OCI-LY1 (cell line): ENCODE measurements around the gene SLC39A5.

ENCODE experiments used
- H2AFZ ChIP-seq: fragments of 200-600 bp; sonication (generic), shearing (Covaris generic); 2 replicates; pipeline ENCODE4 v1.6.0; 2014; ENCODE audit warnings: antibody characterized with exemption, mild to moderate bottlenecking, low read length
- H3F3A ChIP-seq: fragments of 200-600 bp; sonication (generic), shearing (Covaris generic); 2 replicates; pipeline ENCODE4 v1.6.0; 2014; ENCODE audit warnings: mild to moderate bottlenecking, antibody characterized with exemption, low read length, moderate library complexity; ENCODE audit not compliant: insufficient read depth
- H3K27ac ChIP-seq: fragments of 200-600 bp; sonication (generic); 2 replicates; pipeline ENCODE4 v1.5.1; 2014; ENCODE audit warnings: low read length, mixed run types, mild to moderate bottlenecking, low read depth; ENCODE audit not compliant: poor library complexity, severe bottlenecking
- H3K27me3 ChIP-seq: fragments of 200-600 bp; sonication (generic); 2 replicates; pipeline ENCODE4 v1.6.0; 2014; ENCODE audit warnings: antibody characterized with exemption, mild to moderate bottlenecking, low read length, moderate library complexity; ENCODE audit not compliant: insufficient read depth
- H3K36me3 ChIP-seq: fragments of 200-600 bp; sonication (generic); 2 replicates; pipeline ENCODE4 v1.6.1; 2014; ENCODE audit warnings: mild to moderate bottlenecking, antibody characterized with exemption, low read length, moderate library complexity, mixed read lengths; ENCODE audit not compliant: insufficient read depth
- H3K4me1 ChIP-seq: fragments of 200-600 bp; sonication (generic); 2 replicates; pipeline ENCODE4 v1.5.1; 2014; ENCODE audit warnings: mild to moderate bottlenecking, low read length, moderate library complexity; ENCODE audit not compliant: insufficient read depth, severe bottlenecking
- H3K4me2 ChIP-seq: fragments of 200-600 bp; sonication (generic), shearing (Covaris generic); 2 replicates; pipeline ENCODE4 v1.6.1; 2014; ENCODE audit warnings: low read length
- H3K4me3 ChIP-seq: fragments of 200-600 bp; sonication (generic); 2 replicates; pipeline ENCODE4 v1.5.1; 2014; ENCODE audit warnings: low read length, low read depth, mild to moderate bottlenecking, mixed read lengths; ENCODE audit not compliant: poor library complexity, severe bottlenecking
- H3K79me2 ChIP-seq: fragments of 200-600 bp; shearing (Covaris generic); 2 replicates; pipeline ENCODE4 v1.6.1; 2016; ENCODE audit warnings: mixed run types, low read length, mixed read lengths; ENCODE audit not compliant: insufficient read depth
- H3K9ac ChIP-seq: fragments of 200-600 bp; sonication (generic), shearing (Covaris generic); 2 replicates; pipeline ENCODE4 v1.6.1; 2014; ENCODE audit warnings: mild to moderate bottlenecking, low read length, mixed read lengths
- H3K9me2 ChIP-seq: fragments of 200-600 bp; sonication (generic), shearing (Covaris generic); 2 replicates; pipeline ENCODE4 v1.6.1; 2014; ENCODE audit warnings: low read depth, mild to moderate bottlenecking, low read length, mixed read lengths
- H3K9me3 ChIP-seq: fragments of 200-600 bp; shearing (Covaris generic); 2 replicates; pipeline ENCODE4 v1.6.1; 2014; ENCODE audit warnings: low read length, mixed read lengths
- H4K20me1 ChIP-seq: fragments of 200-600 bp; sonication (generic), shearing (Covaris generic); 2 replicates; pipeline ENCODE4 v1.6.0; 2016; ENCODE audit warnings: mild to moderate bottlenecking, low read length; ENCODE audit not compliant: insufficient read depth
- CTCF ChIP-seq: fragments of 200-600 bp; sonication (generic), shearing (Covaris generic); IDR thresholded peaks from 2 replicates; pipeline ENCODE4 v1.5.1; 2017; ENCODE audit warnings: mild to moderate bottlenecking, antibody characterized with exemption, low read length, moderate library complexity, mixed read lengths
- EZH2 ChIP-seq: fragments of 200-600 bp; sonication (generic), shearing (Covaris generic); IDR thresholded peaks from 2 replicates; pipeline ENCODE4 v1.8.0; 2017; ENCODE audit warnings: borderline replicate concordance, mixed run types, mild to moderate bottlenecking, antibody characterized with exemption, low read length, moderate library complexity, mixed read lengths

The SLC39A5 gene

GRCh38 chr12:56242986-56243385 is 13.1 kb downstream of the SLC39A5 start:
- Histone ChIP-seq H4K20me1 (no peaks in the 10 kb centered on the region), H3K27me3 (no peaks in the 10 kb centered on the region), H3K9ac (no peak overlapping the region), H3K9me3 (no peaks in the 10 kb centered on the region), H3F3A (no peaks in the 10 kb centered on the region), H3K4me1 (peaks cover 6% of the 10 kb centered on the region), H3K9me2 (no peaks in the 10 kb centered on the region), H3K4me2 (no peak overlapping the region), H3K4me3 (no peak overlapping the region), H3K36me3 (peaks cover 80% of the 10 kb centered on the region), H3K79me2 (no peaks in the 10 kb centered on the region), H2AFZ (no peak overlapping the region), H3K27ac (no peak overlapping the region)
- TF ChIP-seq EZH2, result no peak
- TF ChIP-seq CTCF, result no peak

- Histone ChIP-seq H3K79me2 (no peaks in the 10 kb centered on the region), H3K9me3 (no peaks in the 10 kb centered on the region), H3F3A (no peaks in the 10 kb centered on the region), H3K9ac (no peak overlapping the region), H3K4me2 (no peak overlapping the region), H3K4me1 (peaks cover 6% of the 10 kb centered on the region), H3K36me3 (peaks cover 87% of the 10 kb centered on the region), H2AFZ (no peak overlapping the region), H3K27ac (no peak overlapping the region), H4K20me1 (no peaks in the 10 kb centered on the region), H3K4me3 (no peak overlapping the region), H3K27me3 (no peaks in the 10 kb centered on the region), H3K9me2 (no peaks in the 10 kb centered on the region)
- TF ChIP-seq EZH2, result no peak
- no peak for TF ChIP-seq CTCF
These were observed 13.9 kb downstream of the SLC39A5 start for GRCh38 chr12:56243731-56244181.

- H3K9me2 ChIP-seq, result no peaks in the 10 kb centered on the region
- TF ChIP-seq EZH2 (no peak), CTCF (no peak)
- no peaks in the 10 kb centered on the region for H3F3A ChIP-seq
- no peaks in the 10 kb centered on the region for H3K9me3 ChIP-seq
- no peak overlapping the region for H3K27ac ChIP-seq
- peaks cover 90% of the 10 kb centered on the region for H3K36me3 ChIP-seq
- H4K20me1 ChIP-seq, result no peaks in the 10 kb centered on the region
- no peak overlapping the region for H3K4me2 ChIP-seq
- no peak overlapping the region for H2AFZ ChIP-seq
- H3K4me1 ChIP-seq, result peaks cover 6% of the 10 kb centered on the region
- H3K27me3 ChIP-seq, result no peaks in the 10 kb centered on the region
- H3K4me3 ChIP-seq, result no peak overlapping the region
- no peak overlapping the region for H3K9ac ChIP-seq
- no peaks in the 10 kb centered on the region for H3K79me2 ChIP-seq
These were observed 14.6 kb downstream of the SLC39A5 start for GRCh38 chr12:56244494-56244893.
